Esophagus squamous epithelium (tissue), 5 donors: ENCODE data around the gene RNF186. TPM values are rescaled to one million over a fixed set of nuclear protein-coding genes. Genes with fewer than 3 reads are reported as not detected.
"Not testable (repeated sequence)": the region's sequence is repeated elsewhere in the genome, so short reads cannot be mapped to it uniquely, and the experiment has no call there.

Source experiments
- DNase-seq: peaks from one replicate; lab custom pipeline; 2025; lab: John Stamatoyannopoulos, UW
- H3K27ac ChIP-seq, 4 donors: fragments of 200-600 bp; sonication (generic); one replicate each; pipeline ENCODE4 v1.5.1; 2016 to 2019; ENCODE audit warnings: mild to moderate bottlenecking in 1 of 4
- H3K27me3 ChIP-seq, 4 donors: fragments of 200-600 bp; sonication (generic); 1 replicate in 3 of 4; 2 replicates in 1 of 4; pipeline versions ENCODE4 v1.5.1 to v1.6.0; 2017 to 2021; ENCODE audit warnings: antibody characterized with exemption in 1 of 4
- H3K36me3 ChIP-seq, 3 donors: fragments of 200-600 bp; sonication (generic); one replicate each; pipeline ENCODE4 v1.5.1; 2016 to 2019
- H3K4me1 ChIP-seq, 3 donors: fragments of 200-600 bp; sonication (generic); one replicate each; pipeline ENCODE4 v1.5.1; 2017 to 2019
- H3K4me3 ChIP-seq, 4 donors: fragments of 200-600 bp; sonication (generic); 1 replicate in 3 of 4; 2 replicates in 1 of 4; pipeline ENCODE4 v1.5.1; 2016 to 2019; ENCODE audit warnings: mild to moderate bottlenecking in 2 of 4, moderate library complexity in 1 of 4
- H3K9me3 ChIP-seq, 3 donors: fragments of 200-600 bp; sonication (generic); one replicate each; pipeline ENCODE4 v1.5.1; 2016 to 2019
- CTCF ChIP-seq, 6 experiments: fragments of 450-650 bp in 4 of 6; fragments of 200-600 bp in 2 of 6; sonication (generic) in 2 of 6; IDR thresholded peaks; one replicate each; pipeline ENCODE4 v1.5.1; 2016 to 2019; ENCODE audit warnings: antibody characterized with exemption in 6 of 6, mild to moderate bottlenecking in 4 of 6, moderate library complexity in 4 of 6
- POLR2A ChIP-seq, 4 donors: fragments of 450-650 bp; IDR thresholded peaks; one replicate each; pipeline ENCODE4 v1.6.1; 2017; ENCODE audit warnings: antibody characterized with exemption in 4 of 4, mild to moderate bottlenecking in 4 of 4, moderate library complexity in 3 of 4
- WGBS, 2 donors: methylation state at CpG; one replicate each; pipeline ENCODE4 v1.1.5; 2018; 5-methylcytosine and 5-hydroxymethylcytosine counted together
- intact Hi-C: fragments of 100-400 bp; cut with DNase I; formaldehyde crosslinking; loops from one replicate; pipeline ENCODE4 v1.15.0; 2022
- total RNA-seq, 4 donors: library from RNA; depleted of rRNA; stranded (reverse); fragments of >200 nt; gene quantifications; one replicate each; pipeline ENCODE4 v1.1.0, GENCODE V29; 2016
- donor health status: DM: yes; HTN: yes; CAD: no.

The RNF186 gene
- total RNA-seq, 4 donors from 2014 or later, result not detected

GRCh38 chr1:19794583-19794982 is 20.5 kb downstream of the RNF186 start:
- no peak overlapping the region for H3K27ac ChIP-seq
- no peaks in the 10 kb centered on the region for H3K9me3 ChIP-seq
- 69 to 73% methylated on average over 4 of the region's 4 CpGs for WGBS, 2 donors
- intact Hi-C loops, result no loop called here
- peaks cover 9 to 17% (median 11%) of the 10 kb centered on the region in 3 donors for H3K4me1 ChIP-seq
- TF ChIP-seq CTCF (IDR thresholded peaks at IDR 0.05), result no peak
- no peak for TF ChIP-seq POLR2A (IDR thresholded peaks at IDR 0.05)
- H3K4me3 ChIP-seq, result no peak overlapping the region
- no peak for DNase-seq
- no peaks in the 10 kb centered on the region for H3K27me3 ChIP-seq
- peaks cover 0 to 54% (median 0%) of the 10 kb centered on the region in 3 donors for H3K36me3 ChIP-seq

- Histone ChIP-seq H3K4me1 (peaks cover 0 to 7% (median 2%) of the 10 kb centered on the region in 3 donors), H3K27me3 (no peaks in the 10 kb centered on the region), H3K36me3 (peaks cover 0 to 65% (median 0%) of the 10 kb centered on the region in 3 donors), H3K27ac (no peak overlapping the region), H3K9me3 (no peaks in the 10 kb centered on the region), H3K4me3 (no peak overlapping the region)
- 75 to 77% methylated on average over 6 of the region's 6 CpGs for WGBS, 2 donors
- no peak for DNase-seq
- intact Hi-C loops, result no loop called here
- no peak for TF ChIP-seq POLR2A (IDR thresholded peaks at IDR 0.05)
- TF ChIP-seq CTCF (IDR thresholded peaks at IDR 0.05), result no peak
Observed at GRCh38 chr1:19793360-19794046, 21.6 kb downstream of the RNF186 start.

- no peak overlapping the region for H3K27ac ChIP-seq
- H3K27me3 ChIP-seq, result no peaks in the 10 kb centered on the region
- 86 to 94% methylated on average over 4 of the region's 4 CpGs for WGBS, 2 donors
- no peaks in the 10 kb centered on the region for H3K9me3 ChIP-seq
- no peak overlapping the region for H3K4me3 ChIP-seq
- peaks cover 0 to 73% (median 0%) of the 10 kb centered on the region in 3 donors for H3K36me3 ChIP-seq
- no peaks in the 10 kb centered on the region for H3K4me1 ChIP-seq
- TF ChIP-seq CTCF (IDR thresholded peaks at IDR 0.05) (no peak), POLR2A (IDR thresholded peaks at IDR 0.05) (no peak)
- no peak for DNase-seq
- intact Hi-C loops, result no loop called here
Observed at GRCh38 chr1:19792237-19793002, 22.7 kb downstream of the RNF186 start.

GRCh38 chr1:19790061-19790975 is 24.8 kb downstream of the RNF186 start:
- 73 to 90% methylated on average over 9 of the region's 9 CpGs for WGBS, 2 donors
- intact Hi-C loops, H3K27ac ChIP-seq, DNase-seq, H3K4me1 ChIP-seq, H3K27me3 ChIP-seq, H3K9me3 ChIP-seq, H3K4me3 ChIP-seq: not testable (repeated sequence)
- peaks cover 0 to 70% (median 5%) of the 10 kb centered on the region in 3 donors for H3K36me3 ChIP-seq

- H3K36me3 ChIP-seq, result peaks cover 0 to 78% (median 5%) of the 10 kb centered on the region in 3 donors
- no peak overlapping the region for H3K27ac ChIP-seq
- WGBS, 2 donors, result 62 to 64% methylated on average over 5 to 9 of the region's 9 CpGs
- H3K4me3 ChIP-seq, result no peak overlapping the region
- no peaks in the 10 kb centered on the region for H3K27me3 ChIP-seq
- no peaks in the 10 kb centered on the region for H3K9me3 ChIP-seq
- H3K4me1 ChIP-seq, result peaks cover 0 to 10% (median 4%) of the 10 kb centered on the region in 3 donors
- TF ChIP-seq CTCF (IDR thresholded peaks at IDR 0.05) (no peak), POLR2A (IDR thresholded peaks at IDR 0.05) (no peak)
- intact Hi-C loops, result no loop called here
- no peak for DNase-seq
Observed at GRCh38 chr1:19786988-19787423, 28.1 kb downstream of the RNF186 start.
